HG03039 (cell line): Measurements from ENCODE around the gene CCL11.

Experiments
- ATAC-seq: cut with Tn5 transposase; IDR thresholded peaks from one replicate; pipeline ENCODE4 v1.9.1; 2021; ENCODE audit warnings: mild to moderate bottlenecking, moderate library complexity; ENCODE audit not compliant: unreplicated experiment

Gene CCL11

DNA sequence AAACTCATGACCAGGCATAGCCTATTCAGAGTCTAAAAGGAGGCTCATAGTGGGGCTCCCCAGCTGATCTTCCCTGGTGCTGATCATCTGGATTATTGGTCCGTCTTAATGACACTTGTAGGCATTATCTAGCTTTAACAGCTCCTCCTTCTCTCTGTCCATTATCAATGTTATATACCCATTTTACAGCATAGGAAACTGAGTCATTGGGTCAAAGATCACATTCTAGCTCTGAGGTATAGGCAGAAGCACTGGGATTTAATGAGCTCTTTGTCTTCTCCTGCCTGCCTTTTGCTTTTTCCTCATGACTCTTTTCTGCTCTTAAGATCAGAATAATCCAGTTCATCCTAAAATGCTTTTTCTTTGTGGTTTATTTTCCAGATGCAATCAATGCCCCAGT is 29.7 kb upstream of the CCL11 start:
- ATAC-seq: no peak

DNA sequence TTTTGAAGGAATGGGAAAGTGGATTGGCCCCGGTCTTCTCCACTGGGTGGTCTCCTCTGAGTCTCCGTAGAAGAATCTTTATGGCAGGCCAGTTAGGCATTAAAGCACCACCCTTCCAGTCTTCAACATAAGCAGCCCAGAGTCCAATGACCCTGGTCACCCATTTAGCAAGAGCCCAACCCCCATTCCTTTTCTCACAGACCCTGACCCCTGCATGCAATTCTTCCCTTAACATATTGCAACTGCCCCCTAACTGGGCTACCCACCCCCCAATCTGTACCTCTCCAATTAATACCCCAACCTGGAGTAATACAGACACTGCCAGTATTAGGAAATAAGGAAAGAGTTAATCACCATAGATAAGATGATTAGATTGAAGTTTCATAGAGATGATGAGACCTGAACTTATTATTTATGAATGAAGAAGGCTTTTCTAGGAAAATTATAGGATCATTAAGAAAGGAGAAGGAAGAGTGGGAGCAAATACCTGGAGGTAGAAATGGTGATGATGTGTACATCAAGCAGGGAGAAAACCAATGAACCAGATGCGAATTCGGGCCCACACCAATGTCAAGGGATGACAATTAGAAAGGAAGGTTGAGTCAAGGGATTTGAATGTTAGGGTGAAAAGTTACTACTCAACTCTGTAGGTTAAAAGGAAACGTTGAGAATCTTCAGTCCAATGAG is 28.1 kb upstream of the CCL11 start:
- ATAC-seq: no peak

DNA sequence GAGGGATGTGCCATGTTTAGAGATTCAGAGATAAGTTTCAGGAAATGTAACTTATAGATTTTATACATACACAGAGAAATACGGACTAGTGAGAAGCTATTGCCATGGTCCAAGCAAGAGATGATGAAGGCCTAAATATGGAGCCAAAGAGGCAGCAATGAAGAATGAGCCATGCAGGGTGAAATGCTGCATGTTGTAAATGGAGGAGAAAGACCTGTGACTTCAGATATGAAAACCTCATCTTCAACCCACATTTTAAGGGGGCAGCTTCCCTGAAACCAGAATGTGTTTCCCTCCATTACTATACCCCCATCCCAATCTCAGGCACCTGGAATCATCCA is 27.6 kb upstream of the CCL11 start:
- no peak for ATAC-seq

DNA sequence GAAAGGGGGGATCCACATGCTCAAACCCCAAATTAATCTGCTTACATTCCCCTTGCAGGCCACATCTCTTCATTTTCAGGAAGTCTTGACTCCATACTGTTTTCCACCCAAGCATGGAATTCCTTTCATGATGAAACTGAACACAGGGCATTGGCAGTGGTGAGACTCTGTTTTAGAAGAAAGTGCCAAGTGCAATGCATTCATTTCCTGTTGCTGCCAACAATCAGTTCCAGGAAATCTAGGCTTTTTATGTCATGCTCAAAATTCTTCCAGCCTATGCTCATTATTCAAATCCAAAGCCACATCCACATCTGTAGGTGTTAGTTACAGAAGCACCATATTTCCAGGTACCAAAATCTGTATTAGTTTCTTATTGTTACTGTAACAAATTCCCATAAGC is 26.4 kb upstream of the CCL11 start:
- no peak for ATAC-seq

DNA sequence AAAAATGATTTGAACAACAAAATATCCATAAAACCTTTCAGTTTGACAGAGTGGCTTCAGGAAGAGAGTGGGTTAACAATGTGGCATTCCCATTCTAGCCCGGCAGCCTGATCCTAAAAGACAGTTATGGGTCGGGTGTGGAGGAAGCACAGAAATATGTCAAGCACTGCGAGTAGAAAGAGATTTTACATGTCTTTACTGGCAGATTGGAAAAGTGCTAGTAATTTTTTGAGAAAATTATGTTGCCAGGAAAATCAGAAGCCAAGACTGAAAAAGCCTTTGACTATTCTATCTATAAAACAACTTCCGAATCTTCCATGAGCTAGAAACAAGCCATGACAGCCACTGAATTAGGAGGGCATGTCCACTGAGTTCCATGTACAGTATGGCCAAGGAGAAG is 24.7 kb upstream of the CCL11 start:
- no peak for ATAC-seq

DNA sequence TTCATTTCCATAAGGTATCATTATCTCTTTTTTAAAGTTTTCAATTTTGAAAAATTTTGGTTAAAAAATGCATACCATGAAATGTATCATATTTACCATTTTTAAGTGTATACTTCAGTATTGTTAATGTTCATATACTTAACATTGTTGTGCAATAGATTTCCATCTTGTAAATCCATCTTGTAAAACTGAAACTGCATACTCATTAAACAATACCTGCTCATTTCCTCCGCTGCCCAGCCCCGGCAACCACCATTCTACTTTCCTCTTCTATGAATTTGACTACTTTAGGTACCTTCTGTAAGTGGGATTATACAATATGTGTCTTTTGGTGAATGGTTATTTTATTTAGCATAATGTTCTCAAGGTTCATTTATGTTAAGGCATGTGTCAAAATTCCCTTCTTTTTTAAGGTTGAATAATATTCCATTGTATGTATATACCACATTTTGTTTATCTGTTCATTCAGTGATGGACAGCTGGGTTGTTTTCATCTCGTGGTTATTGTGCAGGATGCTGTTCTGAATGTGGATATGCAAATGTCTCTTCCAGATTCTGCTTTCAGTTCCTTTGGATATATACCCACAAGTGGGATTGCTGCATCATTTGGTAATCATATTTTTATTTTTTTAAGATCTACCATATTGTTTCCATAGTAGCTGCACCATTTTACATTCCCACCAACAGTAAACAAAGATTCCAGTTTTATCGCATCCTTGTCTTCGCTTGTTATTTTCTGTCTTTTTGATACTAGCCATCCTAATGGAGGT is 23.8 kb upstream of the CCL11 start:
- ATAC-seq: no peak

DNA sequence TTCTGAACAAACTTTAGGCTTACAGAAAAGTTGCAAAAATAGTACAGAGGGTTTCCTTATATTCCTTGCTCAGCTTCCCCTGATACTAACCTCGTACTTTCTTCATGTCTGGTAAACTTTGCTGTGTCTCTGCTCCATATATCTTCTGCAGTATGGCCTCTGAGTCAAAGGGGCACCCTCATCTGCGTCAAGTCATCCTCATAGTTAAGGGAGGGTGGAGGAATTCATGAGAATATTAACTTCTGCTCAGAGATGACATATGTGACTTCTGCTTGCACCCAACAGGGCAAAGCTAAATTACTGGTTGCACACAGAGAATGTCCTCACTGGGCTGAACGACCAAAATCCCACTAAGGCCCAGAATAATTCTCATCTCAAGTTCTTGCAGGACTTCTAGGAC is 19.8 kb upstream of the CCL11 start:
- ATAC-seq: no peak

DNA sequence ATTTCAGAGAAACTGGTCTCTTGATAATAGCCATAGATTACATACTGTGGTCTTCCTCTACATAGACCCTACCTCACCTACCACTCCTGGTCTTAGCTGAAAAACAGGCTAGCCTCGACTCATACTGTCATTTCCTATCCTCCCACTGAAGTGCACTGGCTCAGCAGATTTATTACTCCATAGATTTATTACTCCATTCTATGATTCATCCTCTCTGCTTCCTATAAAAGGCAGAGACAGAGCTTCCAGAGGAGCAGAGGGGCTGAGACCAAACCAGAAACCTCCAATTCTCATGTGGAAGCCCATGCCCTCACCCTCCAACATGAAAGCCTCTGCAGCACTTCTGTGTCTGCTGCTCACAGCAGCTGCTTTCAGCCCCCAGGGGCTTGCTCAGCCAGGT is 15.6 kb upstream of the CCL11 start, which contains the start of gene CCL7:
Gene CCL7 (plus strand): TSS at position 253 of the 400 bp plus-strand sequence. CDS start 70 bp downstream, at position 323.
- no peak for ATAC-seq

DNA sequence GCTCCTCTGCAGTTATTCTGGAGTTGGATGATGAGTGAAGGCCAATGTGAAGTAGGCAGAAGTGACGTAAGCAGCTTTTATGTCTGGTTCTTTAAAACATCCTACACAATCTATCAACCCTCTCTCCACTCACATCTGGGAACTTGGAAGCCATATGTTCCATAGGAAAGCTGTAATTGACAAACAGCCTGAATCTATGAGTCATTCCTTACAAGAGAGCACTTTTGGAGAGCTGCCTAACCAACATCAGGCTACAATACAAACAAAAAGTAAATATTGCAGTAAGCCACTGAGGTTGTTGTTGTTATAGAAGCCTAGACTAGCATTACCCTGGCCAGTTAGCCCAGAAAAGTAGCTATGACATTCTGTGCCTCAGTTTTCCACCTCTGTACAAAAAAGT is 9.7 kb upstream of the CCL11 start:
- no peak for ATAC-seq

DNA sequence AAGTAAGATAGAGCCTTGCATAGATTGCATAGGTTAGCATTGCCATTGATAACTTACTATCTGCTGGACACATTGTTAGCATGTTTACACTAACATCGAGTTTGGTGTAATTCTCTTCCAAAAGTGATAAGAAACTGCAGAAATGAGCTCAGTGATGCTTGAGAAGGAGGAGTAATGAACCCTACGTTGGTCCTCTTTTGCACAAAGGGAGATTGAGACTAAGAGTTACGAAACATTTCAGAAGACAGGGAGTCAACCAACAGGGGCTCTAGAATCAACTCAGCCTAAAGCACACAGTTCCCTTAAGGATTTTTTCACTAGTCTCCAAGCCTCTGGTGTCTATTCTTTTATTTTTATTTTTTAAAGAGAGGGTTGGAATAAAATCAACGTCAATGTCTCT is 8.7 kb upstream of the CCL11 start:
- ATAC-seq: no peak

DNA sequence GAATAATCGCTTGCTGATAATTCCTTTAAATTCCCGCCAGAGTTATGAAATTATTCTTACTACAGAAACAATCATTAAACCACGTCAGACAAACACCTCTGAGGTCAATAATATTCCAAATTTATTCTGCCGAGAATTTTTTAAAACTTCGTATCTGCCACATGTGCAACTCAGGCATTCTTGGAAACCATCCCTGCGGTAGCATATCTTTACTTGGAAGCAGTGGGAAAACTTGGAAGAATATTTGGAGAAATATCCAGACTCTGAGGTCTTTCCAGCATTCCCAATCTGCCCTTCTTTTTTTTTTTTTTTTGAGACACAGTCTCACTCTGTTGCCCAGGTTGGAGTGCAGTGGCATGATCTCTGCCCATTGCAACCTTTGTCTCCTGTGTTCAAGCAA is 2.0 kb upstream of the CCL11 start:
- no peak for ATAC-seq

DNA sequence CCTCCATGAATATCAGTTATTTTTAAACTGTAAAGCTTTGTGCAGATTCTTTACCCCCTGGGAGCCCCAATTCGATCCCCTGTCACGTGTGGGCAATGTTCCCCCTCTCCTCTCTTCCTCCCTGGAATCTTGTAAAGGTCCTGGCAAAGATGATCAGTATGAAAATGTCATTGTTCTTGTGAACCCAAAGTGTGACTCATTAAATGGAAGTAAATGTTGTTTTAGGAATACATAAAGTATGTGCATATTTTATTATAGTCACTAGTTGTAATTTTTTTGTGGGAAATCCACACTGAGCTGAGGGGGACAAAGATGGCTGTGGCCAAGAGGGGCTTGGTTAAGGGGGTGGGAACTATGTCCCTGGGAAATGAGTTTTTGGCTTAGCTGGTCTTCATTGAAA is 2.3 kb downstream of the CCL11 start:
- no peak for ATAC-seq

DNA sequence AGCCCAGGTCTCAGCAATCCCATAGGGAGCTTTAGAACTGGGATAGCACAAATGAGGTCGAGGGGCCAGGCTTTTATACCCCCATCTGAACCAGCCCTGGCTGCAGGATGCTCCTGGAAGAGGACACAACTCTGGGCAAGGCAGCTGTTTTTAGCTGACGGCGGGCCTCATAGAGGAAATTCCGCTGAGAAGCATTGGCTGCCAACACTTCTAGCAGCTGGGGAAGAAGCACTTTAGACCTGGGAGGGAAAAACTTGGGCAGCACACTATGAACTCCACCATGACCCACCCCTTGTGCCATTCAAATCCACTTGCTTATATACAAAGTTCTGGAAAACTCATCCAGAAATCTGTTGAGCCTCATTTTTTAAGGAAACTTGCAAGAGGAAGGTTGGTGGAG is 5.0 kb downstream of the CCL11 start:
- ATAC-seq: no peak

DNA sequence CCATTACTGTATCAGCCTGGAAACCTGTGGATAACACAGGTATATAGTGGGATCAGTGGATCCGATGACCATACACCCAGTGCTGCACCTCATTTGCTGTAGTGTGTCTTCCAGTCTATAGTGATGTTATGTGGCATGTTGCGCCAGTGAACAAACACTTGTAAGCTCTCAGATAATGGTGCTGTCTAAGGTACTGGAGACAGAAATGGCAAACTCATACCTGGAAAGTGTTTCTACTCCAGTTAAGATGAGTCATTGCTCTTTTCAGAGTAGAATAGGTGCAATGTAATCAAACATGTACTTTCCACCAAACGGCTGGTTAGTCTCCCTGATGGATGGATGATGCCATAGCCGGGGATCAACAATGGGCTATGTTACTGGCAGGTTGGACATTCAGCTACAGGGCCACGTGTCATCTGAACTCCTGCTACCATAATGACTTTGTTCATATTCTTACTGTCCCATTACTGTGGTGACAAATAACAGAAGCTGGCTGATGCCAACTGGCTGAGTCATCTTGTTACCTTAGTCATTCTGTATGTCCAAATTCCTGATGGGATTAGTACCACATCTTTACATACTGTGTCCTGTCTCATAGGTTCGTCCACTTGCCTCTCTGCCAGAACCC is 6.3 kb downstream of the CCL11 start:
- no peak for ATAC-seq

DNA sequence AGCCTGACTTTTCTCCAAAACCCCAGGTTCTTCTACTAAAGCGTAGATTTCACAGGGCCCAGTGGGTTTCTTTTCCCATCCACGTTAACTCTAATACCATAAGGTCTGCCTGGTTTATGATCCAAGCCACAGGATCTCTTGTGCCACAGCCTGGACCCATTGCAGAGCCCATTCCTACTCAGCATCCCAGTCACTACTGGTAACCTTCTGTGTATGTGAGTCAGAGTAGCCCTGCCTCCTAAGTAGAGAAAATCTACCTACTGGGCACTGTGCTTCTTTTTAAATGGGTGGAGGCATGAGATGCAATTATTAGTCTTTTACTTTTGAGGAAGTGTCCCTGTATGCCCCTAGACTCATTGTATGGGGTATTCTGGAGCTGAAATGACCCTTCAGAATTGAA is 13.5 kb downstream of the CCL11 start:
- ATAC-seq: no peak

DNA sequence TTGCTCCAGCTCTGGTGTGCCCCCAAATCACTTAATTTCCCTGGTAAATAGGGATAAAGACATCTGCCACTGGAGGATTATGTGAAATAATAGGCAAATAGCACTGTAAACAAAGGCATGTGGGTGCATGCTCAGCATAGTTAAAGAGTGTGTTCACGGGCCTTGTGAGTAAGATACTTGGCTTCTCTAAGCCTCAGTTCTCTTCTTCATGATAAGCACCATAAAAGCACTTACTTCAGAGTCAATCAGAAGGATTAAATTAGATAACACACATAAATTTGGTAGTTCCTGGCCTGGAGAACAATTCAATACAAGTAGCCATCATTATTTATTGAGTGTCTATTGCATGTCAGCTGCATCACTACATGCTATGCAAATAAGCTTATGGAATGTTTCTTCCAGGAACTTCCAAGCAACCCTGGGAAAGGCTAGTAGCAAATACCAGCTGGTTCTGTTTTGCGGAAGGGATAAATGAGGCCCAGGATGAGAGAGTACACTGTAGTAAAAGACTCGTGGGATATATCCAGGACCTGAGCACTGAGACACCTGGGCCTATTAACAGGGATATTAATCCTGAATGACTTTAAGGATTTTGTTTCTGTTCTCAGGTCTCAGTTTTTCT is 14.5 kb downstream of the CCL11 start:
- no peak for ATAC-seq

DNA sequence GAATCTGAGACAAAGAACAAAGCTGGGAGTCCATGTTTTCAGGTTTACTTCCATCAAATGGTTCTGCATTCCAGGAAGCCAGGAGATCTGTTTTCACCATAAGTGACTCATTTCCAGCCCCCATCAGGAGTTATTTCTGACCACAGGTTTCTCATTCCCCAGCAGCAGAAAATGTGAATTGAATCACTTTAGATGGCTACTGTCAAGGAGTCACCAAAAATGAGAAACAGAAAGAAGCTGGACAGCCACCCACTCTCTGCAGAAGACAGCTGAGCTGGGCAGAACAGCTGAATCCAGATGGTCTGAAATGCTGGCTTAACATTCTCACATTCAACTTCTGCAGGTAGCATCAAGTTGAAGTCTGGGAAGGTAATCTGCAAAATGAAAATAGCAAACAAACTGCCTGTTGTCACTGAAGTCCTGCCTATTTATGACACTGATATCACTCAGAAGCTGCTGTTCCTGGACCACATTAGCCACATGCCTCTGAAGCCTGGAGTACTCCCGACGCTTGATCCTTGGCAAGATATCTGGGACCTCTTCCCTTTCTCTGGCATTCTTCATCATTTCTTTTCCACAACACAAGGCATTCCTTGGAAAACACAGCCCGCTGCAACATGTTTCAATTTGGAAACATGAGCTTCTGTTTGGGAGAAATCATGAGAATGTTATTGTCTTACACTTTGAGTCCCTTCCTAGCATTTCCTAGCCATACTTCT is 15.3 kb downstream of the CCL11 start:
- ATAC-seq: no peak

DNA sequence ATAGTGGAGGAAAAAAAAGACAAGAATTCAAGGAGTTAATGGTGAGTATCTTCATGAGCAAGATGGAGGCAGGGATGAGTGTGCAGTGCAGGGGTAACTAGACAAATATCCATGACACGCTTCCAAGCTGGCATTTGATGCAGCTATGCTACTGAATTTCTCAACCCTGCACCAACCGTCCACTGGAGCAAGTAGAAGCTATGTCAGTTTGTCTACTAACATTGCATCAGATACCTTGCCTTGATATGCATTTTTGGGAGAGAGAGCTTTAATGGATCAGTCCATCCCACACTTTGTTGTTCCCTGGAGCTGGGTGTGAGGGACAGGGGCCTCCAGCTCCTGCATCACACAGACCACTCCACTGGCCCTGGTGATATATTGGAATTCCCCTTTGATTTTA is 16.4 kb downstream of the CCL11 start:
- ATAC-seq: no peak

DNA sequence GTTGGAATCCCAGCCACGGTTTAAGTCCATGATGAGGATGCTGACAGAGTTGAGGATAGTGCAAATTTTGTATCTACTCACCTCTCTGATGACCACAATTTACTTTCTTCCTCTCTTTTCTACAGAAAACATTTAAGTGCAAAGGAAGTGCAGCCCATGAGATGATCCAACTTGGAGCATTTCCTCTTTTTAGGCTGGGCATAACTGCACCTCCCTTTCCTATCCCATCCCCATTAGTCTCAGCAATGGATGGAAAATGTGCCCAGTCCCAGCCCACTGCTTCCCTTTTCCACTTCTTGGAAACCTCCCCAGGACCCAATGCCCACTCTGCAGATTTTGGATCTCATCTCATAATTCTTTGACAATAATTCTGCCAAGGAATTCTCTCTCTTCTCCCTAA is 17.1 kb downstream of the CCL11 start:
- ATAC-seq: no peak

DNA sequence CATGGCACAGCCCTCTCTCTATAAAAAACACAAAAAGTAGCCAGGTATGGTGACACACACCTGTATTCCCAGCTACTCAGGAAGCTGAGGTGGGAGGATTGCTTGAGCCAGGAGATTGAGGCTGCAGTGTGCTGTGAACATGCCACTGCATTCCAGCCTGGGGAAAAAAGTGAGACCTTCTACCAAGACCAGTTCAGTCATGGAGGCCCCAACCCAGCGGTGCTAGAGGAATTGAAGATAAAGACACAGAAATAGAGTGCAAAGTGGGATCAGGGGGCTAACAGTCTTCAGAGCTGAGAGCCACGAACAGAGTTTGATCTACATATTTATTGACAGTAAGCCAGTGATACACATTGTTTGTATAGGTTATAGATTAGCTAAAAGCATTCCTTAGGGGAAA is 18.1 kb downstream of the CCL11 start:
- no peak for ATAC-seq

DNA sequence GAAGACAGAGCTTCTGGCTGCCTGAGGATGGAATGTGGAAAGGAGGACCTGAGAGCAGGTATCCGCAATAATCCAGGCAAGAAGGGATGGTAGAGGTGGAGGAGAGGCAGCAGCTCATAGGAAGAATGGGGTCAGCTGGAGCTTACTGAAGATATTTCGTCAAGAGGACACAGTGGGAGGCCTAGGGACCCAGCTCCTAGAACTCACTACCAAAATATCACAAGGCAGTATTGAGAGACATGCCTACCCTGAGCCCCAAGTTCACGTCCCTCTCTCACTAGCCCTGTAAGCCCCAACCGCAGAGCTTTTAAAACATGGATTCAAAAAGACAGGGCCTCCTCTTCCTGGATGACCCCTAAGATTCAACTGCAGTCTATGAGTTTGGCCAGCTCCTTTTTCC is 19.5 kb downstream of the CCL11 start:
- ATAC-seq: no peak
